Suprapubic skin (tissue), 4 donors: Measurements from ENCODE around the gene CNTF.

Experiments used
- CTCF ChIP-seq, 2 donors: fragments of 200-600 bp in 1 of 2; fragments of 450-650 bp in 1 of 2; sonication (generic) in 1 of 2; IDR thresholded peaks; one replicate each; pipeline ENCODE4 v1.5.1; 2016 to 2019; ENCODE audit warnings: antibody characterized with exemption in 2 of 2, mild to moderate bottlenecking in 1 of 2, moderate library complexity in 1 of 2
- EP300 ChIP-seq: sonication (generic); formaldehyde crosslinking; IDR thresholded peaks from one replicate; pipeline ENCODE4 v1.6.1; 2017; ENCODE audit warnings: antibody characterized with exemption
- POLR2A ChIP-seq, 2 donors: fragments of 450-650 bp; IDR thresholded peaks; one replicate each; pipeline ENCODE4 v1.6.1; 2017; ENCODE audit warnings: antibody characterized with exemption in 2 of 2, mild to moderate bottlenecking in 2 of 2, moderate library complexity in 2 of 2
- POLR2AphosphoS5 ChIP-seq, 3 donors: sonication (generic); formaldehyde crosslinking; IDR thresholded peaks; one replicate each; pipeline ENCODE4 v1.6.1; 2017; ENCODE audit warnings: antibody characterized with exemption in 3 of 3

GRCh38 chr11:58649623-58650022 lies 27.2 kb downstream of the CNTF start:
- TF ChIP-seq CTCF (IDR thresholded peaks at IDR 0.05) (no peak), POLR2AphosphoS5 (IDR thresholded peaks at IDR 0.05) (no peak), POLR2A (IDR thresholded peaks at IDR 0.05) (no peak), EP300 (no peak)
